Thyroid gland (tissue), 4 donors: Measurements from ENCODE around the gene STAC. TPM values are rescaled to one million over a fixed set of nuclear protein-coding genes. Genes with fewer than 3 reads are reported as not detected.

Experiments used
- DNase-seq, 2 donors: peaks; one replicate each; pipeline ENCODE4 v3.0.0-alpha.2; 2019
- H3K27ac ChIP-seq, 3 donors: fragments of 200-600 bp; sonication (generic); 1 replicate in 2 of 3; 2 replicates in 1 of 3; pipeline ENCODE4 v1.5.1; 2016 to 2019; ENCODE audit warnings: mild to moderate bottlenecking in 1 of 3, moderate library complexity in 1 of 3
- H3K27me3 ChIP-seq: fragments of 200-600 bp; sonication (generic); one replicate; pipeline ENCODE4 v1.5.1; 2019
- H3K36me3 ChIP-seq, 2 donors: fragments of 200-600 bp; sonication (generic); one replicate each; pipeline ENCODE4 v1.5.1; 2016 to 2019
- H3K4me1 ChIP-seq, 2 donors: fragments of 200-600 bp; sonication (generic); one replicate each; pipeline ENCODE4 v1.5.1; 2017 to 2019
- H3K4me3 ChIP-seq, 3 donors: fragments of 200-600 bp; sonication (generic); replicated peaks in 1 of 3; 1 replicate in 2 of 3; 2 replicates in 1 of 3; pipeline ENCODE4 v1.5.1; 2016; ENCODE audit warnings: mild to moderate bottlenecking in 1 of 3
- H3K9me3 ChIP-seq: fragments of 200-600 bp; sonication (generic); one replicate; pipeline ENCODE4 v1.5.1; 2017
- CTCF ChIP-seq, 6 experiments: fragments of 200-600 bp in 3 of 6; fragments of 450-650 bp in 3 of 6; sonication (generic) in 3 of 6; IDR thresholded peaks; one replicate each; pipeline ENCODE4 v1.5.1; 2016 to 2019; ENCODE audit warnings: antibody characterized with exemption in 6 of 6, mild to moderate bottlenecking in 2 of 6, inconsistent platforms in 1 of 6, moderate library complexity in 1 of 6
- POLR2A ChIP-seq, 2 donors: fragments of 450-650 bp; IDR thresholded peaks; one replicate each; pipeline ENCODE4 v1.6.1; 2017; ENCODE audit warnings: antibody characterized with exemption in 2 of 2, mild to moderate bottlenecking in 2 of 2, moderate library complexity in 1 of 2
- WGBS, 2 donors: methylation state at CpG; one replicate each; pipeline ENCODE4 v1.1.5; 2017; 5-methylcytosine and 5-hydroxymethylcytosine counted together
- intact Hi-C: fragments of 100-400 bp; cut with DNase I; formaldehyde crosslinking; loops from one replicate; pipeline ENCODE4 v1.15.1; 2023
- total RNA-seq, 4 donors: library from RNA; depleted of rRNA; stranded (reverse); fragments of >200 nt; gene quantifications; one replicate each; pipeline ENCODE4 v1.2.3, GENCODE V29; 2016

STAC gene
- total RNA-seq, 4 donors from 2014 or later = 0.40 to 4.7 (median 1.3) TPM; not detected in 1

- Histone ChIP-seq H3K27me3 (no peaks in the 10 kb centered on the region), H3K9me3 (no peaks in the 10 kb centered on the region), H3K36me3 (no peaks in the 10 kb centered on the region), H3K4me3 (no peak overlapping the region), H3K27ac (no peak overlapping the region), H3K4me1 (no peaks in the 10 kb centered on the region)
- TF ChIP-seq POLR2A (IDR thresholded peaks at IDR 0.05) = no peak
- TF ChIP-seq CTCF (IDR thresholded peaks at IDR 0.05) = no peak
- intact Hi-C loops = no loop called here
- whole genome bisulfite sequencing, 2 donors = 94 to 96% methylated on average over 3 of the region's 3 CpGs
- no peak for DNase-seq
Measured at GRCh38 chr3:36482880-36483279, 102.6 kb downstream of the STAC start.

GRCh38 chr3:36483709-36484108 is 103.4 kb downstream of the STAC start:
- 94 to 98% methylated on average over 5 of the region's 5 CpGs for WGBS, 2 donors
- no peak overlapping the region for H3K4me3 ChIP-seq
- H3K27me3 ChIP-seq = no peaks in the 10 kb centered on the region
- H3K9me3 ChIP-seq = no peaks in the 10 kb centered on the region
- H3K36me3 ChIP-seq = no peaks in the 10 kb centered on the region
- H3K27ac ChIP-seq = no peak overlapping the region
- no peak for DNase-seq
- intact Hi-C loops = no loop called here
- no peak for TF ChIP-seq POLR2A (IDR thresholded peaks at IDR 0.05)
- TF ChIP-seq CTCF (IDR thresholded peaks at IDR 0.05) = no peak
- no peaks in the 10 kb centered on the region for H3K4me1 ChIP-seq

GRCh38 chr3:36484386-36484785 is 104.1 kb downstream of the STAC start:
- Histone ChIP-seq H3K27ac (no peak overlapping the region), H3K4me1 (no peaks in the 10 kb centered on the region), H3K9me3 (no peaks in the 10 kb centered on the region), H3K27me3 (no peaks in the 10 kb centered on the region), H3K36me3 (no peaks in the 10 kb centered on the region), H3K4me3 (no peak overlapping the region)
- DNase-seq = no peak
- intact Hi-C loops = no loop called here
- WGBS, 2 donors = 65 to 69% methylated on average over 1 of the region's 1 CpG
- TF ChIP-seq POLR2A (IDR thresholded peaks at IDR 0.05) (no peak), CTCF (IDR thresholded peaks at IDR 0.05) (no peak)

GRCh38 chr3:36486009-36486795 is 105.9 kb downstream of the STAC start:
- H3K4me1 ChIP-seq = no peaks in the 10 kb centered on the region
- H3K27ac ChIP-seq = no peak overlapping the region
- H3K36me3 ChIP-seq = no peaks in the 10 kb centered on the region
- intact Hi-C loops = no loop called here
- TF ChIP-seq POLR2A (IDR thresholded peaks at IDR 0.05) (no peak), CTCF (IDR thresholded peaks at IDR 0.05) (no peak)
- no peak for DNase-seq
- WGBS, 2 donors = 85 to 92% methylated on average over 8 of the region's 8 CpGs
- H3K27me3 ChIP-seq = no peaks in the 10 kb centered on the region
- H3K4me3 ChIP-seq = no peak overlapping the region
- H3K9me3 ChIP-seq = no peaks in the 10 kb centered on the region

GRCh38 chr3:36487616-36488015 is 107.3 kb downstream of the STAC start:
- Histone ChIP-seq H3K9me3 (no peaks in the 10 kb centered on the region), H3K36me3 (no peaks in the 10 kb centered on the region), H3K4me3 (no peak overlapping the region), H3K27me3 (no peaks in the 10 kb centered on the region), H3K27ac (no peak overlapping the region), H3K4me1 (no peaks in the 10 kb centered on the region)
- intact Hi-C loops = no loop called here
- no peak for DNase-seq
- WGBS, 2 donors = 92 to 93% methylated on average over 4 of the region's 4 CpGs
- no peak for TF ChIP-seq CTCF (IDR thresholded peaks at IDR 0.05)
- TF ChIP-seq POLR2A (IDR thresholded peaks at IDR 0.05) = no peak
